ENCODE measurements around the gene RRM1.
"Not testable (repeated sequence)": the region's sequence is repeated elsewhere in the genome, so short reads cannot be mapped to it uniquely, and the experiment has no call there.

RRM1 gene

DNA sequence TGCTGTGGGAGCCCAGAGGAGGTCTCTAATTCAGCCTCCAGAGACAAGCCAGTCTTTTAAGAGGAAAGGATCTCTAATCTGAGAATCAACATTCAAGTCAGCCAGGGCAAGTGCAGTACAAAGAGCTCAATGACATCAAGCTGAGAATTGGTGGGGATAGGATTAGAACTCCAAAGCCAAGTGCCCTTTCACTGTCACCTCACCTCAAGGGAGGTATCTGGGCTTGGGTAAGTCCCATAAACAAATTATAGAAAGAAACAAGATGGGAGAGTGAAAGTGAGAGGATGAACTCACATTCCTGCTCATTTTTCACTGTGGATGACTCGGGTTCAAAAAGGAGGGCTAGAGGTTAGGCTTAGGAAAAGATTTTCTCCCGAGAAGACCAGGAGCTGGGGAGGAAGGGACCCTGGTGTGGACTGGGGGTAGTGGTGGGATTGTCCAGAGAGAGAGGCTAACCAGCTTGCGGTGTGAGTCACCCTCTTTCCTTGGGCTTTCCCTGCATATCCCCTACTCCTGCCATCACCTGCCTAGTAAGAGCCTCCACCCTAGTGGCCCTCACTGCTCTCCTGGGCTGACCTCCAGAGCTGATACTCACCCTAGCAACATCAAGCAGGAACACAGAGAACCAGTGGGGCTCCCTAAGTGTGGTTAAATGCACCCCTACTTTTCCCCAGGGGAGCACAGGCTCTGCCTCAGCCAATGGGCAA lies 70.4 kb downstream of the RRM1 start:
- Histone ChIP-seq H3K27ac (no peak overlapping the region), H3K9ac (ENCODE audit: insufficient read length) (no peak overlapping the region), H3K4me3 (no peak overlapping the region), H3K9me3 (ENCODE audit: low read depth, low read length) (no peaks in the 10 kb centered on the region), H3K36me3 (ENCODE audit: insufficient read depth, low read length) (no peaks in the 10 kb centered on the region)
- TF ChIP-seq FOXP2 (optimal IDR thresholded peaks at IDR 0.05; ENCODE audit: control extremely low read depth, extremely low read length, insufficient read depth) (no peak), EZH2 (IDR thresholded peaks at IDR 0.05) (no peak)
- no peak for DNase-seq (ENCODE audit: low read depth, low spot score)

DNA sequence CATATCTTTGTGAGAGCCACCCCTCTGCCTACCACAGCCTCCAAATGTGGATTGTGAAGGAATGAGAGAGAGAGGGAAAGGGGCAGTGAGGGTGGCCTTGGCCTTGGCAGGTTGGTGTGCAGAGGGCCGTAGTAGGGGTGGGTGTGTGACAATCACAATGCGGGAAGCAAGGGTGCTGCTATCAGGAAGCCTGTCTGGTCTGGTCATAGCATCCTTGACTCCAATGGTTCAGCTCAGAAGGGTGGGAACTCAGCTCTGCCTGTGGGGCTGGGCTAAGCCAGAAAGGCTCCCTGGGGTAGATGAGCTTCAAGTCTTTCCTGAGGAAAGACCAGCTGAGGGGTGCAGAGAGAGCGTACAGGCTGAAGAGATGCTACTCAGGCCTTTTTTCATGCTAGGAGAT lies 72.7 kb downstream of the RRM1 start:
- Histone ChIP-seq H3K36me3 (ENCODE audit: insufficient read depth, low read length) (no peaks in the 10 kb centered on the region), H3K4me3 (no peak overlapping the region), H3K9me3 (ENCODE audit: low read depth, low read length) (no peaks in the 10 kb centered on the region), H3K27ac (no peak overlapping the region), H3K9ac (ENCODE audit: insufficient read length) (no peak overlapping the region)
- no peak for TF ChIP-seq POLR2AphosphoS5 (IDR thresholded peaks at IDR 0.05; ENCODE audit: borderline replicate concordance, low read depth, low read length)
- no peak for TF ChIP-seq EZH2 (IDR thresholded peaks at IDR 0.05)
- TF ChIP-seq FOXP2 (optimal IDR thresholded peaks at IDR 0.05; ENCODE audit: control extremely low read depth, extremely low read length, insufficient read depth): no peak
- DNase-seq (ENCODE audit: low read depth, low spot score): no peak

DNA sequence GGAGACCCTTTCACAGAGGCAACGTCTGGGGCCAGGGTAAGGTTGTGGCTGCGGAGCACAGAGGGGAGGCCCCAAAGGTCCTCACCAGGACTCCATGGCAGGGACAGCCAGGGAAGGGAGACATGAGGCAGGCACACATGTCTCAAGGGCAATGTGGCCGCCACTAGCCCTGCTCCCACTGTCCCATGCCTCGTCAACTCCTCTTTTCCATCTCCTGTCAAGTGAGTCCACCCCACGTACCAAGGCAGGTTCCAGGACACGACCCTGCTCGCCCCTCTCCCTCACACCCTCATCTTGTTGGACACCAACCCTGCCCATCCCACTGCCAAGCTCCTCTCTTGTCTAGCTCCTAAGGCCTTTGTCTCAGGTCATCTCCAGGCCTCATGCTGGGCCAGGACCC lies 73.2 kb downstream of the RRM1 start:
- no peaks in the 10 kb centered on the region for H3K36me3 ChIP-seq (ENCODE audit: insufficient read depth, low read length)
- no peak overlapping the region for H3K4me3 ChIP-seq
- TF ChIP-seq POLR2AphosphoS5 (IDR thresholded peaks at IDR 0.05; ENCODE audit: borderline replicate concordance, low read depth, low read length) (no peak), EZH2 (IDR thresholded peaks at IDR 0.05) (no peak), FOXP2 (optimal IDR thresholded peaks at IDR 0.05; ENCODE audit: control extremely low read depth, extremely low read length, insufficient read depth) (no peak)
- no peak overlapping the region for H3K9ac ChIP-seq (ENCODE audit: insufficient read length)
- no peak for DNase-seq (ENCODE audit: low read depth, low spot score)
- no peaks in the 10 kb centered on the region for H3K9me3 ChIP-seq (ENCODE audit: low read depth, low read length)
- H3K27ac ChIP-seq: no peak overlapping the region

DNA sequence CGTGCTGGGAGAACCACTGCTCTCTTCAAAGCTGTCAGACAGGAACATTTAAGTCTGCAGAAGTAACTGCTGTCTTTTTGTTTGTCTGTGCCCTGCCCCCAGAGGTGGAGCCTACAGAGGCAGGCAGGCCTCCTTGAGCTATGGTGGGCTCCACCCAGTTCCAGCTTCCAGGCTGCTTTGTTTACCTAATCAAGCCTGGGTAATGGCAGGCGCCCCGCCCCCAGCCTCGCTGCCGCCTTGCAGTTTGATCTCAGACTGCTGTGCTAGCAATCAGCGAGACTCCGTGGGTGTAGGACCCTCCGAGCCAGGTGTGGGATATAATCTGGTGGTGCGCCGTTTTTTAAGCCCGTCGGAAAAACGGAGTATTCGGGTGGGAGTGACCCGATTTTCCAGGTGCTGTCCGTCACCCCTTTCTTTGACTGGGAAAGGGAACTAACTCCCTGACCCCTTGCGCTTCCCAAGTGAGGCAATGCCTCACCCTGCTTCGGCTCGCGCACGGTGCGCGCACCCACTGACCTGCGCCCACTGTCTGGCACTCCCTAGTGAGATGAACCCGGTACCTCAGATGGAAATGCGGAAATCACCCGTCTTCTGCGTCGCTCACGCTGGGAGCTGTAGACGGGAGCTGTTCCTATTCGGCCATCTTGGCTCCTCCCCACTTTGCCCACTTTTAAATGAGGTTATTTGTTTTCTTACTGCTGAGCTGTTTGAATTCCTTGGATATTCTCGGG lies 81.2 kb downstream of the RRM1 start:
- not testable (repeated sequence) for H3K36me3 ChIP-seq (ENCODE audit: insufficient read depth, low read length); H3K9ac ChIP-seq (ENCODE audit: insufficient read length); DNase-seq (ENCODE audit: low read depth, low spot score); H3K4me3 ChIP-seq; H3K9me3 ChIP-seq (ENCODE audit: low read depth, low read length); H3K27ac ChIP-seq

DNA sequence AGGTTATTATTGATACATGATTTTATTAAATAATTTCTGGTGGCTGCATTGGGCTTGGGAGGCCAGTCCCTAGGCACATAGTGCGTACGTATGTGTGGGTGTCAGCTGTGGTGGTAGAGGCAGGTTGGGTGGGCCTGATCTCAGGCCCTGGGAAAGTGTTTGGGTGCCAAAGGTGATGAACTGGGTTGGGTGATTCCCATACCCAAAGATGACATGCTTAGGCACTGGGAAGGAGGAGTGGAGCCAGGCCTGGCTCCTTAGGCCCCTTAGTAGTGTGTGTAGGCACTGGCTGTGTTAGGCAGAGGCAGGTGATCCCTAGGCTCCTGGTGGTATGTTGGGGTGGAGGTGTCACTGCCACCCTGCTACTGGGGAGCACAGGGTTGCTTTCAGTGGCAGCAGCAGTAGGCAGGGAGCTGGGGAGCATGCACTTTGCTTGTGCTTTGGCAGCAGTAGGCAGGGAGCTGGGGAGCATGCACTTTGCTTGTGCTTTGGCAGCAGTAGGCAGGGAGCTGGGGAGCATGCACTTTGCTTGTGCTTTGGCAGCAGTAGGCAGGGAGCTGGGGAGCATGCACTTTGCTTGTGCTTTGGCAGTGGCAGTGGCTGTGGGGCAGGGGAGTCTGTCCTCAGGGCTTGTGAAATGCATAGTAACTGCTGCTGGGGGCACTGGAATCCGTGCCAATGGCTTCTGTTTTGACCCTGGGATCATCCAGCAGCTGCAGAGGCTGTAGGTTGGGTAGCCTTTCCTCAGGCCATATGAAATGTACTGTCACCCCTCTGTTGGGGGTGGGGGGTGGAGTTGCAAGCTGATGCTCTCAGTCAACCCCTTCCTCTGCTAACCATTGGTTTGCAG lies 84.4 kb downstream of the RRM1 start:
- H3K9ac ChIP-seq (ENCODE audit: insufficient read length): no peak overlapping the region
- DNase-seq (ENCODE audit: low read depth, low spot score): no peak
- H3K27ac ChIP-seq: no peak overlapping the region
- no peak for TF ChIP-seq POLR2AphosphoS5 (IDR thresholded peaks at IDR 0.05; ENCODE audit: borderline replicate concordance, low read depth, low read length)
- H3K9me3 ChIP-seq (ENCODE audit: low read depth, low read length): no peaks in the 10 kb centered on the region; the same call in 1 of the 2 replicates
- no peaks in the 10 kb centered on the region for H3K36me3 ChIP-seq (ENCODE audit: insufficient read depth, low read length)
- no peak overlapping the region for H3K4me3 ChIP-seq

DNA sequence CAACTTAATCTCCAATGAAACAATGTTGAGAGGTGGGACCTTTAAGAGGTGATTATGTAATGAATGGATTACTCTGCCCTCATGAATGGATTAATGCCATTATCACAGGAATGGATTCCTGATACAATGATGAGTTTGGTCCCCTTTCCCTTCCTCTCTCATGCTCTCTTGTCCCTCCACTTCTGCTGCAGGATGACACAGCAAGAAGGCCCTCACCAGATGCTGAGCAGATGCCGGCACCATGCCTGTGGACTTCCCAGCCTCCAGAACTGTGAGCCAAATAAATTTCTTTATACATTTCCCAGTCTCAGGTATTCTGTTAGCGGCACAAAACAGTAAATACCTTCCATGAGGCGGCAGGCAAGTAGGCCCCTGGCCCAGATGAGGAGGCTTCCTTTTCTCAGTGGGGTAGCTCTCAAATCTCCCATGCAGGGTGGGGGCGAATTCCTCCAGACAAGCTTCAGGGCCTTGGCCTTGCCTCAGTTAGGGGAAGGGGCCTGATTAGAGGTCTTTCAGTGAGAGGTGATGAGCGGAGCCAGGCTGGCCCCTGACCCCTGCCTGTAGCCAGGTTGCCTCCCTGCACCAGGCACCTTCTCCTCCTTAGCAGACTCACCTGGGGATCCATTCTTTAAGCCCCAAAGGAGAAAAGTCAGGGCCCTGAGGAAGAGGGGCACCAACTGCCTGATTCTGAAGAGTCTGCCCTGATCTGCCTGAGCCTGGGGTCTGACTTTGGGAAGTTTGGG lies 86.0 kb downstream of the RRM1 start:
- Histone ChIP-seq H3K27ac (no peak overlapping the region), H3K4me3 (no peak overlapping the region), H3K9ac (ENCODE audit: insufficient read length) (no peak overlapping the region), H3K36me3 (ENCODE audit: insufficient read depth, low read length) (no peaks in the 10 kb centered on the region), H3K9me3 (ENCODE audit: low read depth, low read length) (no peaks in the 10 kb centered on the region; the same call in 1 of the 2 replicates)
- DNase-seq (ENCODE audit: low read depth, low spot score): no peak
- TF ChIP-seq EZH2 (IDR thresholded peaks at IDR 0.05) (no peak), FOXP2 (optimal IDR thresholded peaks at IDR 0.05; ENCODE audit: control extremely low read depth, extremely low read length, insufficient read depth) (no peak), POLR2AphosphoS5 (IDR thresholded peaks at IDR 0.05; ENCODE audit: borderline replicate concordance, low read depth, low read length) (no peak)

DNA sequence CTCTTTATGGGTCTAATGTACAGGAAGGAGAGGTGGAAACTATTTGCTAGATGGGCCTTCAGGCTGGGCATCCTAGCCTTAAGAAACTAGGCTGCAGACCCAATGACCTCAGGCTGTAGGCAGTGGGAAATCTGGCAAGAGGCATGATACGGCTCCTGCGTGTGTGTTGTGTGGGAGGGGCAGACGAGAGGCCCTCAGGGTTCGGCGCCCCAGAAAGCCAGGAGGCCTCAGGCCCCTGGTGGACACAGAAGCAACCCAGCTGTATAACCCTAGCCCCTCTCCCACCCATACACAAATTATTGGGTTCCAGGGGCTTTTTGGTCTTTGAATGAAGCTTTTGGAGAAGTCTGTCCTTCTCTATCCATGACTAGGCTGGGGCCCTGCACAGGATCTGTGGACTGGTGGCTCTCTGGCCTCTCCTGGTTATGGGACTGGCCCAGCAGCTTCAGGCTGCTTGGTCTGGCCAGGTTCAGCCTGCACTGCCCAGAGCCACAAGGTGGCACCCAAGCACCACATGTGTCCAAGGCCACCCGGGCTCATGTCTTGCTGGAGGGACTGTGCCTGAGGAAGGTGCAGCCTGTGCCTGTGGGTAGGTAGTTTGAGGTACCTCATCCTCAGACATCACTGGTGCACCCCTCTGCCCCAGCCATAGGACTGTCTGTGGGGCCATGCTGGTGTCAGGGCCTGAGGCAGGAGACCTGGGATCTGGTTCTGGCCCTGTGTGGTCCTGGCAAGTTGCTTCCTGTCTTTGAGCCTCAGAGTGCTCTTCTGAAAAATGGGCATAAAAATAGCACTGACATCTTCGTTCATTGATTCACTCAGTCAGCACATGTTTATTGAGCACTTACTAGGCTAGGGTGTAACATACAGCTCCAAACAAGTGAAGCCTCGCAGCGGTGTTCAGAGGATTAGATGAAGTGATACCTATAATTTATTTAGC lies 87.5 kb downstream of the RRM1 start:
- Histone ChIP-seq H3K27ac (no peak overlapping the region), H3K9ac (ENCODE audit: insufficient read length) (no peak overlapping the region), H3K36me3 (ENCODE audit: insufficient read depth, low read length) (no peaks in the 10 kb centered on the region), H3K9me3 (ENCODE audit: low read depth, low read length) (no peaks in the 10 kb centered on the region), H3K4me3 (no peak overlapping the region)
- no peak for DNase-seq (ENCODE audit: low read depth, low spot score)
- TF ChIP-seq POLR2AphosphoS5 (IDR thresholded peaks at IDR 0.05; ENCODE audit: borderline replicate concordance, low read depth, low read length) (no peak), EZH2 (IDR thresholded peaks at IDR 0.05) (no peak)

Measured in SK-N-MC (cell line).